ENCODE data around the gene TBC1D5.
A peak's percentile ranks its signal among the peaks of the same experiment; 100 is the strongest.

TBC1D5 gene

GRCh38 chr3:17154221-17154620 is 588.2 kb downstream of the TBC1D5 start:
- no peak for TF ChIP-seq CTCF (IDR thresholded peaks at IDR 0.05; ENCODE audit: low read depth, low read length, missing control alignments)
- DNase-seq (ENCODE audit: low read depth), result no peak
- H3K4me3 ChIP-seq (ENCODE audit: low read depth, low read length), result no peak overlapping the region

GRCh38 chr3:17153209-17153608 is 589.2 kb downstream of the TBC1D5 start:
- DNase-seq (ENCODE audit: low read depth), result no peak
- TF ChIP-seq CTCF (IDR thresholded peaks at IDR 0.05; ENCODE audit: low read depth, low read length, missing control alignments), result no peak
- no peak overlapping the region for H3K4me3 ChIP-seq (ENCODE audit: low read depth, low read length)

- H3K4me3 ChIP-seq (ENCODE audit: low read depth, low read length), result no peak overlapping the region
- no peak for TF ChIP-seq CTCF (IDR thresholded peaks at IDR 0.05; ENCODE audit: low read depth, low read length, missing control alignments)
- DNase-seq (ENCODE audit: low read depth), result peak; percentile 52
These were observed 590.6 kb downstream of the TBC1D5 start for GRCh38 chr3:17151598-17152373.

GRCh38 chr3:17149076-17149475 is 593.4 kb downstream of the TBC1D5 start:
- DNase-seq (ENCODE audit: low read depth), result no peak
- no peak for TF ChIP-seq CTCF (IDR thresholded peaks at IDR 0.05; ENCODE audit: low read depth, low read length, missing control alignments)

GRCh38 chr3:17144665-17144993 is 597.8 kb downstream of the TBC1D5 start:
- no peak for TF ChIP-seq CTCF (IDR thresholded peaks at IDR 0.05; ENCODE audit: low read depth, low read length, missing control alignments)
- no peak for DNase-seq (ENCODE audit: low read depth)
- H3K4me3 ChIP-seq (ENCODE audit: low read depth, low read length), result no peak overlapping the region

More at GRCh38 chr3:17149076-17149475, 593.4 kb downstream of the TBC1D5 start:
- no peak overlapping the region for H3K4me3 ChIP-seq (ENCODE audit: low read depth, low read length)

GRCh38 chr3:17143893-17144664 is 598.4 kb downstream of the TBC1D5 start:
- H3K4me3 ChIP-seq (ENCODE audit: low read depth, low read length), result no peak overlapping the region
- no peak for DNase-seq (ENCODE audit: low read depth)
- no peak for TF ChIP-seq CTCF (IDR thresholded peaks at IDR 0.05; ENCODE audit: low read depth, low read length, missing control alignments)

Measured in GM12864 (cell line).